SK-N-MC (cell line): ENCODE results near the gene SIDT2.

ENCODE experiments used
- DNase-seq: peaks from one replicate; pipeline ENCODE4 v3.0.0-alpha.2; 2011; ENCODE audit warnings: low read depth, low spot score
- H3K27ac ChIP-seq: fragments of 200-600 bp; sonication (generic); 2 replicates; pipeline ENCODE4 v1.5.1; 2016; ENCODE audit warnings: mixed run types
- H3K36me3 ChIP-seq: fragments of 200-600 bp; sonication (generic); 2 replicates; pipeline ENCODE4 v1.6.1; 2017; ENCODE audit warnings: antibody characterized with exemption, low read length, mixed read lengths; ENCODE audit not compliant: insufficient read depth
- H3K4me3 ChIP-seq: fragments of 200-600 bp; sonication (generic); 2 replicates; pipeline ENCODE4 v1.5.1; 2016
- H3K9ac ChIP-seq: fragments of 200-600 bp; sonication (generic); 2 replicates; pipeline ENCODE4 v1.8.0; 2017; ENCODE audit warnings: mixed run types, mixed read lengths; ENCODE audit not compliant: insufficient read length
- H3K9me3 ChIP-seq: fragments of 200-600 bp; sonication (generic); 2 replicates; pipeline ENCODE4 v1.6.1; 2017; ENCODE audit warnings: low read depth, mild to moderate bottlenecking, antibody characterized with exemption, low read length, moderate library complexity, mixed read lengths
- EZH2 ChIP-seq: fragments of 200-600 bp; sonication (generic); IDR thresholded peaks from one replicate; pipeline ENCODE4 v1.6.1; 2017; ENCODE audit warnings: antibody characterized with exemption
- FOXP2 ChIP-seq: optimal IDR thresholded peaks from 2 replicates; pipeline ENCODE3; 2011; ENCODE audit warnings: mild to moderate bottlenecking, moderate library complexity; ENCODE audit not compliant: insufficient read depth; ENCODE audit errors: extremely low read length, control extremely low read depth
- POLR2AphosphoS5 ChIP-seq: IDR thresholded peaks from 2 replicates; pipeline ENCODE4 v1.6.1; 2012; ENCODE audit warnings: mild to moderate bottlenecking, low read depth, low read length, borderline replicate concordance

SIDT2 gene

DNA sequence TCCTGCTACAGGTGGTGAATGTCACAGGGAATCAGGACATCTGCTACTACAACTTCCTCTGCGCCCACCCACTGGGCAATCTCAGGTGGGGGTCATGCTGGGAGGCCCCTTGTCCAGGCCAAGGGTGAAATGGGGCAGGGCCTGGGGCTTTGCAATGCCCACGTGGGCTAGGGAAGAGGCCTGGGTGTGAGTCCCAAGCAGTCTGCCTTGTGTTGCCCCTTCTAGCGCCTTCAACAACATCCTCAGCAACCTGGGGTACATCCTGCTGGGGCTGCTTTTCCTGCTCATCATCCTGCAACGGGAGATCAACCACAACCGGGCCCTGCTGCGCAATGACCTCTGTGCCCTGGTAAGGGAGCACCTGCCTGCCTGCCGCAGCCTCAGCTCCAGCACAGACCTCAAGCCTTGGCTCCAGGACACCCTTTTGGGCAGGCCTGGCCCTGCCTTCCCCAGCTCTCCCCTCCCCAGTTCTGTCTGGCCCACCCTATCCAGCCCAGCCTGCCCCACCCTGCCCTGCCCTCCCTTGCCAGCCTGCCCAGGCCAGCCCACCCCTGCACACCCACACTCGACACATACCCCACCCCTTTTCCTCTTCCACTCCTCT is 11.5 kb downstream of the SIDT2 start:
- DNase-seq: no peak
- Histone ChIP-seq H3K9me3 (no peaks in the 10 kb centered on the region), H3K4me3 (no peak overlapping the region), H3K9ac (no peak overlapping the region), H3K27ac (no peak overlapping the region), H3K36me3 (no peaks in the 10 kb centered on the region)
- TF ChIP-seq POLR2AphosphoS5: no peak
- TF ChIP-seq EZH2: no peak
- no peak for TF ChIP-seq FOXP2

DNA sequence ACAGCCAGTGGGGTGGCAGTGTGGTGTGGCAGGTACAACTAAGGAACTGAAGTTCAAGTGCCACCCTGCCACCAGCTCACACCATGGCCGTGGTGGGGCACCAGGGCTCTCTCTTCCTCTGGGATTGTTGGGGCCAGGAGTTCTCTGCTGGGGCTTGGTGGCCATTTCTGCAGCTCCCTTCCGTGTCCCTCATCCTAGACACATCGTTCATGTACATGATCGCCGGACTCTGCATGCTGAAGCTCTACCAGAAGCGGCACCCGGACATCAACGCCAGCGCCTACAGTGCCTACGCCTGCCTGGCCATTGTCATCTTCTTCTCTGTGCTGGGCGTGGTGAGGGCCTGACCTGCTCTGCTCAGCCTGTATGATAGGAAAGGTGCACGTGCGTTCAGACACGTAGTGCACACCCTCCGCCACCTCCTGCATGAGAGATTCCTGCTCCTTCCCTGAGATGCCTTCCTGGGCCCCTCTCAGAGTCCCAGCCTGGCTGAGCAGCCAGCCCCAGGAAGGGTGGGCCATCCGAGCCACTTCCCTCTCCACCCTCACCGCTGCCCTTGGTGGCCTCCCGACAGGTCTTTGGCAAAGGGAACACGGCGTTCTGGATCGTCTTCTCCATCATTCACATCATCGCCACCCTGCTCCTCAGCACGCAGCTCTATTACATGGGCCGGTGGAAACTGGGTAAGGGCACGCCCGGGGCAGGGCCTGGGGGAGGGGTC is 13.3 kb downstream of the SIDT2 start:
- no peaks in the 10 kb centered on the region for H3K9me3 ChIP-seq
- TF ChIP-seq EZH2: no peak
- no peak for TF ChIP-seq FOXP2
- TF ChIP-seq POLR2AphosphoS5: no peak
- H3K27ac ChIP-seq: no peak overlapping the region
- no peaks in the 10 kb centered on the region for H3K36me3 ChIP-seq
- H3K4me3 ChIP-seq: no peak overlapping the region
- no peak overlapping the region for H3K9ac ChIP-seq
- DNase-seq: no peak

- H3K36me3 ChIP-seq: no peaks in the 10 kb centered on the region
- no peak for TF ChIP-seq POLR2AphosphoS5
- no peak overlapping the region for H3K4me3 ChIP-seq
- H3K27ac ChIP-seq: no peak overlapping the region
- H3K9me3 ChIP-seq: no peaks in the 10 kb centered on the region
- H3K9ac ChIP-seq: no peak overlapping the region
- no peak for DNase-seq
Measured at GRCh38 chr11:117192401-117192875, 13.9 kb downstream of the SIDT2 start.

GRCh38 chr11:117193130-117194020 is 14.8 kb downstream of the SIDT2 start:
- H3K4me3 ChIP-seq: no peak overlapping the region
- H3K9ac ChIP-seq: no peak overlapping the region
- H3K27ac ChIP-seq: no peak overlapping the region
- H3K36me3 ChIP-seq: no peaks in the 10 kb centered on the region
- no peaks in the 10 kb centered on the region for H3K9me3 ChIP-seq
- DNase-seq: no peak
- no peak for TF ChIP-seq FOXP2
- no peak for TF ChIP-seq EZH2
- TF ChIP-seq POLR2AphosphoS5: no peak

- Histone ChIP-seq H3K4me3 (no peak overlapping the region), H3K9ac (no peak overlapping the region), H3K27ac (no peak overlapping the region), H3K9me3 (no peaks in the 10 kb centered on the region), H3K36me3 (no peaks in the 10 kb centered on the region)
- no peak for DNase-seq
- TF ChIP-seq FOXP2: no peak
- TF ChIP-seq POLR2AphosphoS5: no peak
- TF ChIP-seq EZH2: no peak
Measured at GRCh38 chr11:117194267-117194666, 15.7 kb downstream of the SIDT2 start.

GRCh38 chr11:117195258-117195657 is 16.7 kb downstream of the SIDT2 start:
- no peak for DNase-seq
- H3K36me3 ChIP-seq: no peaks in the 10 kb centered on the region

GRCh38 chr11:117195761-117196160 is 17.2 kb downstream of the SIDT2 start:
- Histone ChIP-seq H3K9me3 (no peaks in the 10 kb centered on the region), H3K9ac (no peak overlapping the region), H3K36me3 (no peaks in the 10 kb centered on the region), H3K27ac (no peak overlapping the region), H3K4me3 (no peak overlapping the region)
- no peak for DNase-seq
- TF ChIP-seq FOXP2 (no peak), POLR2AphosphoS5 (no peak), EZH2 (no peak)

More at GRCh38 chr11:117195258-117195657, 16.7 kb downstream of the SIDT2 start:
- TF ChIP-seq EZH2: no peak
- TF ChIP-seq POLR2AphosphoS5: no peak
- TF ChIP-seq FOXP2: no peak
- H3K9ac ChIP-seq: no peak overlapping the region
- H3K4me3 ChIP-seq: no peak overlapping the region
- H3K27ac ChIP-seq: no peak overlapping the region
- H3K9me3 ChIP-seq: no peaks in the 10 kb centered on the region

GRCh38 chr11:117197006-117197405 is 18.5 kb downstream of the SIDT2 start:
- TF ChIP-seq FOXP2 (no peak), POLR2AphosphoS5 (no peak), EZH2 (no peak)
- H3K9ac ChIP-seq: no peak overlapping the region
- no peaks in the 10 kb centered on the region for H3K36me3 ChIP-seq
- H3K27ac ChIP-seq: no peak overlapping the region
- no peak overlapping the region for H3K4me3 ChIP-seq
- DNase-seq: no peak
- no peaks in the 10 kb centered on the region for H3K9me3 ChIP-seq
